Inflammatory macrophage treated with lipopolysaccharide for 1 hour (primary cell): Measurements from ENCODE around the gene ITSN1.
"Not testable (repeated sequence)": the region's sequence is repeated elsewhere in the genome, so short reads cannot be mapped to it uniquely, and the experiment has no call there.

Source experiments
- DNase-seq, 2 donors: peaks; one replicate each; pipeline ENCODE4 v3.0.0-alpha.2; 2020 to 2022

The ITSN1 gene

DNA sequence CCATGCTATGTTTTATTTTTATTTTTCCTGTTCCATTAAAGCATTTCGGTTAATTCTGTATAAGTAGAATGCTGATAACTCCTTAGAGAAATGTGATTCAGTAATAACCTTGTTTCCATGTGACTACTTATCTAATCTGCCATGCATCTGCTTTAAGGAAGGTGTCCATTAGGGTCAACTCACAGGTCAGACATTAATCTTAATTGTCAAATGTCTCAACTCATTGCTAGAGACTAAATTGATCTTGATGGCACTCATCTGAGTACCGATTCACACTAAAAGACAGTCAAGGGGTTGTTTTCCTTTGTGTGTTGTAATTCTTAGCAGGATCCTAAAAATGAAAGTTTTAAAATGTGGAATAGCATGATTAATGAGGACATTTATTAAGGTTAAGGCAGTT lies 41.8 kb downstream of the ITSN1 start:
- no peak for DNase-seq

DNA sequence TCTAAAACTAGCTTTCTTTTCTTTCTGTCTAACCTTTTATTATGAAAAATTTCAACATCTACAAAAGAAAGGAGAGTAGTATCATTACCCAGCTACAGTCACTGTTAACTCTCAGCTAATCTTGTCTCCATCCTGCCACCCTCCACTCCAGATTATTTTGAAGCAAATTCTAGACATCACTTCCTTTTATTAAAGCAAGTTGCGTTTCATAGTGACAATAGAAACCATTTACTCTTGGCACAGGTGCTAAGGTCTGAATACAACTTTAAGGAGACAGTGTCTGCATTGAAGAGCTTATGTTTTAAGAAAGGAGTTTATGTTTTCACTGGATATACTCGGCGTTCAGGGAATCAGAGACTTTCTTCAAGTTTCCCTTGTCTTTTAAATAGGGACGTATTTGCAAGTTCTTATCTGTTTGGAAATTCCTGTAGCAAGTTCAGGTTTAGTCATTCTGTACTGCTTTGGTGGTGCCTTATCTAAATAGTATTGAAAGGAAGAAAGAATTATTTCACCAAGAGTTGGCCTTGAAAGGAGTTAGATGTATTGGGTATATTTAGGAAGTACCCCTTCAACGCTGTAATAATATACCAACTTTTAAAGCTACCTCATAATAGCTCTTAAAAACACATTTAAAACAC lies 42.7 kb downstream of the ITSN1 start:
- DNase-seq: no peak

GRCh38 chr21:33685613-33686197 lies 43.4 kb downstream of the ITSN1 start:
- peak in 1 of 2 donors; percentile 12 for DNase-seq

GRCh38 chr21:33686386-33686785 lies 44.1 kb downstream of the ITSN1 start:
- DNase-seq: no peak

- DNase-seq: no peak
These were observed 45.3 kb downstream of the ITSN1 start for GRCh38 chr21:33687634-33688033.

- DNase-seq: no peak
These were observed 46.1 kb downstream of the ITSN1 start for GRCh38 chr21:33688353-33688752.

- no peak for DNase-seq
These were observed 48.6 kb downstream of the ITSN1 start for GRCh38 chr21:33690874-33691273.

DNA sequence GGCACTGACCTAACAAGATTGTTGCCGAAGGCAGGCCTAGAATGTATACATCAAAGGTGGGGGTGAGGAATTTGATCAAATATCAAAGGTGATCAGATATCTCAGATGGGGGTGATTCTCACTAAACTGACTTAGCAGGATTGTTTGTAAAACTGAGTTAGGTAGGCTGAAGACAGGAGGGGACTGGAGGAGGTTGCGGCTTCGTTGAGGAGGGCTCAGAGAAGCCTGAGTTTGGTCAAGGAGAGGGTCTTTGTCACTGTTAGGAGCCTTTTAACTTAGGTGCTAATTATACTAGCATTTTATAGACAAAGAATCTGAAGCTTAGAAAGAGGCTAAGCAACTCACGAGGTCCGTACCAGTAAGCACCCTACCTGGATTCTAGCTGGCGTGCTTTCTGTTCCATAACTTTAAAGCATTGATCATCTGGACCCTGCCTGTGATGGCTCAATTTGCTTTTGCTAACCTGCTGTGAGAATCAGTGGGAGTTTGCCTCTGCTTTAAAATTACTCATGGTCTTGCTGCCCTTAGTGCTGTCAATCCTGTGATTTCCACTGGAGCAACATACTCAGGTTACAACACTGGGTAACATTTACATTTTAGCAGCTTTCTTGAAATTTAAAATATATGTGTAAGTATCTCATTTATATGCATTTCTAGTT lies 49.8 kb downstream of the ITSN1 start:
- peak; percentile 57 to 72 for DNase-seq

- DNase-seq: no peak
These were observed 53.5 kb downstream of the ITSN1 start for GRCh38 chr21:33695813-33696212.

DNA sequence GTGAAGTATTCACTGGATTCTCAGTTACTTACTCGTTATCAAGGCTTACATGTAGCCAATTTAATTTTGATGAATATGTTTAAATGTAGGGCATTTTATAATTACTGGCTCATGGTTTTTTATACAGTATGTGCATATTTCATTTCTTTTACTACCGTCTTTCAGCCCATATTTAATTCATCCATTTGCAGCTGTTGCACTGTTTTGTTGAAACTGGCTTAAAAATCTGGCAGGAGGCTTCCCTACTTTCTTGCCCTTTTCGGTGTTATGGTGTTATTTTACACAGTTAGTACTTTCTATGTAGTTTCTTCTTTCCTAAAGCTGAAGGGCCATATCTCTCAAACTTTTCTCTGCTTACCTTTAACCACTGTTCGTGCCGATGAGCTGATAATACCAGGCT lies 54.2 kb downstream of the ITSN1 start:
- no peak for DNase-seq

- DNase-seq: no peak
These were observed 56.0 kb downstream of the ITSN1 start for GRCh38 chr21:33698087-33698860.

- DNase-seq: no peak
These were observed 57.0 kb downstream of the ITSN1 start for GRCh38 chr21:33699277-33699676.

GRCh38 chr21:33700491-33700890 lies 58.2 kb downstream of the ITSN1 start:
- DNase-seq: no peak

DNA sequence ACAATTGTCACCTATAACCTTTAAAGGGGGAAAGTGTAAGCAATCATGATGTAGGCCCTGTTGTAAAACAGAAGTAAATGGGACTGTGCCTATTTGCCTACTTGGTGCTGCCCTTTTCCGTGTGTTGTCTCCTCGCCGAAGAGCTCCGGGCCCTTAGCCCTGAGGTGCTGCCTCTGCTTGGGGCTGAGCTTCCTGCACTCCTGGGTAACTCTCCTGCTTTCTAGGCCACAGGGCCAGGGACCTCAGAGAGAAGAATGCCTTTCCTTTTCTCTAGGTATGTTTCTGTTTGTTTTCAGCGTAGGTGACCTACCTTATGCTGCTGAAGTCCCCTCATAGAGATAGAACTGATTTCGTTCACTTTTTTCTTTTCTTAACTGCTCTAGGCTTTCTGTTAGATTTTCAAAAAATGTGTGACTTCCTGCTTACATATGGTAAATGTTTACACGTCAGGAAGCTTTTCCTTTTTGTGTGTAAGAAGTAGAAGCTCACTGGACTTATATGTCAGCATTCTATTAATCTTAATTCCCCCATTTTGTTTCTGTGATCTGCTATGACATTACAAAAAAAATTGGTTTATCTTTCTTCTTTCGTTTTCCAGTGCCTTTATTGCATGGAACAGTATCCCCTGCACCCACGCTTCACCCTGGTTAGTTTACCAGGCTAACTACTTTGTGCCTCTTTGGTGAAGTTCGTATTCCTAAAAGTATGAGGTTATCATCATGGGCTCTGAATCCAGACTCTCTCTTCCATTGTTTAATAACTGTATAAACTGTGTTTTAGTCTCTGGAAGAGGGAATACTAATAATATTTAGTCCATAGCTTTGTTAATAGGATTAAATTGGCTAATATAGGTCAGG lies 61.7 kb downstream of the ITSN1 start:
- no peak for DNase-seq

- DNase-seq: no peak
These were observed 65.5 kb downstream of the ITSN1 start for GRCh38 chr21:33707846-33708245.

DNA sequence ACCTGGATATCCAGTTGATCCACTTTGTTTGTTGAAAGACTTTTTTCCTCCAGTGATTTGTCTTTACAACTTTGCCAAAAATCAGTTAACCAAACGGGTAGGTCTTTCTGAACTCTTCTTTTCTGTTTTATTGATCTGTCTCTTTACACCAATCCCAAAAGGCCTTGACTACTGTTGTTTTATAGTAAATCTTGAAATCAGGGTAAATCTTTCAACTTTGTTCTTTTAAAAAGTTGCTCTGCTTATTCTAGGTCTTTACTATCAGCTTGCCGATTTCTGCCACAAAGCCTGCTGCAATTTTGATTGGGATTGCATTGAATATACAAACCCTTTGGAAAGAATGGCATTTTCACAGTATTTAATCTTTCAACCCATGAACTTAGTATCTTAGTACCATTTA lies 66.6 kb downstream of the ITSN1 start:
- no peak for DNase-seq

DNA sequence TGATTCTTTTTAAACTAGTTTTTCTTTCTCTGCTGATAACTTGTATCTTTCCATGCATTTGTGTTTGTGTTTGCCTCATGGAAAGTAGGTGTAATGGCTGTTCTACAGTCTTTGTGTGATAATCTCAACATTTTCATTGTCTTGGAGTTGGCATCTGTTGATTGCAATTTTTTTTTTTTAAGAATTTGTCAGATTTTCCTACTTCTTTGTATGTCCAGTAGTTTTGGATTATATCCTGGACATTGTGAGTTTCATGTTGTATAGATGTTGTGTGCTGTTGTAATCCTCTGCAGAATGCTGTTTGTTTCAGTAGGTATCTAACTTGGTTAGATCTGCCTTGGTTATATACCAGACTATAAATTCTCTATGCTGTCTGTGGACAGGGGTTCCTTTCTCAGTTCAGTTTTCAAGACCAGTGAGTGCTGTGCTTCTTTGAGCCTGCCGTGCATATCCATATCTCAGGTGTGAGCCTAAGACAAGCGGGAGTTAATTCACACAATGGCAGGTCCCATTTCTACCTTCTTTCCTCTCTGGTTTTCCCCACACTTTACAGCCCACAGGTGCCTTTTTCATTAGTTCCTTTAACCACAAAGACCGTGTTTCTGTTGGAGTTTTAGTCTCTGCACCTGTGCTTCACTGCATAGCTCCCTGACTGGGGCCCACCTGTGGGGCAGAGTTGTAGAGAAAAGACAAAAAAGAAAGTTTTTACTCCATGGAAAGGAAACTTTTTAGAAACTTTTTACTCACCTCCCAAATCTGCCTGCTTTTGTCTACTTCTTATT lies 69.9 kb downstream of the ITSN1 start:
- DNase-seq: no peak

DNA sequence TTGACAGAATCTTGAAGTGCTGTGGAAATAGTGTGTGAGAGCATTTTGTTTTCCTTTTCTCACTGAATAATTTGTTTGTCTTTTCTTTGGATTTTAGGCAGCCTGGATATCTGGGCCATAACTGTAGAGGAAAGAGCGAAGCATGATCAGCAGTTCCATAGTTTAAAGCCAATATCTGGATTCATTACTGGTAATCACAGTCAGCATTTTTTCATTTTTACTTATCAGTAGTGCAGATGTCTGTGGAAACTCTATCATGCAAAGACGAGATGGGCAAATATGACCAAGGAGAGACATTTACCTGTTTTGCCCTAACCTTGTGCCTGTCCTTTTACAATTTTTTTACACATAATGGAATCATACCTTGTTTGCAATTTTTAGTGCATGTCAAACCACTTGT lies 78.8 kb downstream of the ITSN1 start:
- no peak for DNase-seq

GRCh38 chr21:33729139-33729538 lies 86.8 kb downstream of the ITSN1 start:
- not testable (repeated sequence) for DNase-seq

DNA sequence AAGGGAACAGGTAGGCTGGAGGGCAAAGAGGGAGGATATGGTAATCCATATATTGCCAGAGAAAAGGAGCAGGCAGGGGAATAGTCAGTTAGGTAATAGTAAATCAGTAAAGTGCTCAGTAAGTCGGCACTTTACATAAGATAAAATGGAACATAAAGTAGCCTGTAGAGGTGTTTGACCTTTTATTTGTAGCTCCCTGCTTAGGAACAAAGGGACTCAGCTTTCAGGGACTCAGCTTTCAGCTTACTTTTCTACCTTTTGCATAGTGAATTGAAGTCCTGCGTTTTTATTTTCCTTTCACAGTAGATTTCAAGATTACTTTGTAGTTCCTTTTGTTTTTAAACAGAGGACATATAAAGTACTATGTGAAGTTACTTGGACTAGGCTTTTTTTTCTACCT lies 87.3 kb downstream of the ITSN1 start:
- no peak for DNase-seq

DNA sequence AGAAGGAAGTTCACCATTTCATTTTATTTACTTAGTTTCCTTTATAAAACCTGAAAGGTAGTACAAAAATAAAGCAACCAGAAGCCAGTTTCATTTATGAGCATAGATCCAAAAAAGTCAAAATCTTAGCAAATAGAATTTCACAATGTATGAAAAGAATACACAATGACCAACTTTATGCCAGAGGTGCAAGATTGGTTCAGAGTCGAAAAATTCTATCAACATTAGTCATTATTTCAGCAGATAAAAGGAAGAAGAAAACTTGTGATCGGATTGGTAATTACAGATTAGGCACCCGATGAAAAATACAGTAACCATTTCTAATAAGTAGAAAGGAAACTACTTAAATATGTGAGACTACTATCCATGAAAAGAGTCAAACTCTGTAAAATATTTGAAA lies 89.1 kb downstream of the ITSN1 start:
- no peak for DNase-seq

DNA sequence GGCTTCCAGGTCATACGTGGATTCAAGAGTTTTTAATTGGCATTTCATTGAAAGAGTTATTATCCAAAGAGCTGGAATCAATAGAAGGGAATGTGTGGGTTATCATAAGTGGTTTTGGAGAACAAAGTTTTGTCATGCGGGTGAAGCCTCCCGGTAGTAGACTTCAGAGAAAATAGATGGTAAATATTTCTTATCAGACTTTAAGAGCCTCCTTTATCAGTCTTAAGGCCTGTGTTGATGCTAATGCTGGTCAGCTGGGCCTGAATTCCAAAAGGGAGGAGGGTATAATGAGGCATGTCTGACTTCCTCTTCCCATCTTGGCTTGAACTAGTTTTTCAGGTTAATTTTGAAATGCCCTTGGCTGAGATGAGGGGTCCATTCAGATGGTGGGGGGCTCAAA lies 89.7 kb downstream of the ITSN1 start:
- DNase-seq: no peak
